HG02798 (cell line): ENCODE results near the gene LRBA.
"Not testable (repeated sequence)": the region's sequence is repeated elsewhere in the genome, so short reads cannot be mapped to it uniquely, and the experiment has no call there.

Experiments
- ATAC-seq: cut with Tn5 transposase; IDR thresholded peaks from one replicate; pipeline ENCODE4 v1.9.1; 2021; ENCODE audit warnings: mild to moderate bottlenecking; ENCODE audit not compliant: unreplicated experiment, poor library complexity

Gene LRBA

DNA sequence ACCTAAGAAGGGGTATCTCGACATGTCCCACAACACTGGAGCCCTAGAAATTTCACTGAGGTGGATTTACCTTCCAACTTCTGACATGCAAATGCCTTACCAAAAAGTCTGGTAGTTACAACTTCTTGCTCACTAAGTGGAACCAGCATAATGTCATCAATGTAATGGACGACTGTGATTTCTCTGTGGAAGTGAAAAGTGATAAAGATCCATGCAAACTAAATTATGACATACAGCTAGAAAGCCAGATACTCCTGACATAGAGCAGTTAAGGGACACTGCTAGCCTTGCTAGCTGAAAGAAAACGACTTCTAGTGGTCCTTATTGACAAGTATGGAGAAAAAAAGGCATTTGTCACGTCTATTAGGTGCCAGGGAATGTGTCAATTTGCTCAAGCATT is 242.1 kb downstream of the LRBA start:
- no peak for ATAC-seq

DNA sequence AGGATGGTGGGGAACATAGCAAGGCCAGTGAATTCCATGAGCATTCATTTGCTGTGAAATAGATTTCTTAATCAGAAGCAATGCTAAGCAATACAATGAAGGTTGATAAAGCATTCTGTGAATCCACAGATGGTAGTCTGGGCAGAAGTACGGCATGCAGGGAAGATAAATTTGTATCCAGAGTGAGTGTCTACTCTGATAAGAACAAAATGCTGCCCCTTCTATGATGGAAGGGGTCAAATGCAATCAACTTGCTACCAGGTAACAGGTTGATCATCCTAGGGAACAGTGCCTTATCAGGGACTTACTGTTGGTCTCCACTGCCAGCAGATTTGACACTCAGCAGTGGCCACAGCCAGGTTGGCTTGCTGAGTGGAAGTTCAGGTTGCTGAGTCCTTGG is 243.7 kb downstream of the LRBA start:
- no peak for ATAC-seq

DNA sequence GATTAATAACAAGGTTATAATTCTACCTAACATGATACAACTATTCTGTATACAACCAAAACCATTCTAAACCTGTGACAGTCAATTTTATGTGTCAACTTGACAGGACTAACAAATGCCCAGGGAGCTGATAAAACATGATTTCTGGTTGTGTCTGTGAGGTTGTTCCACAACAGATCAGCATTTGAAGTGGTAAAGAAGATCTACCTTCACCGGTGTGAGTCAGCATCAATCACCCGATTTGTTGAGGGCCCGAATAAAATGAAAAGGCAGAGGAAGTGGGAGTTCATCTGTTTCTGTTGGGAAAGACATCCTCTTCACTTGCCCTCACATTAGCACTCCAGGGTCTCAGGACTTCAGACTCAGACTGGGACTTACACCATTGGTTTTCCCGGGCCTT is 245.2 kb downstream of the LRBA start:
- no peak for ATAC-seq

DNA sequence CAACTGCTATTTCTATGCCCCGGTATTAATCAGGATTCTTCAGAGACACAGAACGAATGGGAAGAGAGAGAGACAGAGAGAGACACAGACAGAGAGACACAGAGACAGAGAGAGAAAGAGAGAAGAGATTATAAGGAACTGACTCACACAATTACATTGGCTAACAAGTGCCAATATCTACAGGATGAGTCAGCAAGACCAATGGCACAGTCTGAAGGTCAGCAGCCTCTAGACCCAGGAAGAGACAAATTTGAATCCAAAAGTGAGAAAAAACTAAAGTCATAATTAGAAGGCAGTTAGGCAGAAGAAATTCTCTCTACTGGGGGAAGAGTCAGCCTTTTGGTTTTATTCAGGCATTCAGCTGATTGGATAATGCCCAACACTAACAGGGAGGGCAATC is 245.8 kb downstream of the LRBA start:
- ATAC-seq = no peak

DNA sequence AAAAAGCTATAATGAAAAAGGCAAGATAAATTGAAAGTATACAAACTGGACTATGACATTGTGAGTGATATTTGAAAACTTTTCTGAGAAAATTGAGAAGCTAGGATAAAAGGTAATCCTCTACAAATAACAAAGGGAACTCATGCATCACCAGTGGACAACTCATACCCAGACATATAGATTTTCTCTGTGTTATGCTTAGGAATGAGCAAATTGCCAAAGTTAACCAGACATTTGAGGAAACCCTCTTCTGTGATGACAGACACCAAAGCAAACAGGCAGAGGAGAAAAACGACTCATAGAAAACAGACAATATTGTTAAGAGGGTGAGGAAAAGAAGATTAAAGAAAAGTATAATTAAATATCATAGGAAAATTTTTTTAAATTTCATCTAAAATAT is 246.6 kb downstream of the LRBA start:
- ATAC-seq = no peak

DNA sequence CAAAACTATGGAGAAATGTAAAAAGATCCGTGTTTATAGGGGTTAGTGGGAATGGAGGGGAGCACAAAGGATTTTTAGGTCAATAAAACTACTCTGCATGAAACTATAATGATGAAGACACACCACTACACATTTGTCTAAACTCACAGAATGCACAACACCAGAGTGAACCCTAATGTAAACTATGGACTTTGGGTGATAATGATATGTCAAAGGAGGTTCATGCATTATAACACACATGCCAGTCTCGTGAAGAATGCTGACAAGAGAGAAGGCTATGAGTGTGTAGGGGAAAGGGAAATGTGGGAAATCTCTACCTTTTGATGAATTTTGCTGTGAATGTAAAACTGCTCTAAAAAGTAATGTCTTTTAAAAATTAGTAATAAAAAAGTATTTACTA is 249.9 kb downstream of the LRBA start:
- ATAC-seq = no peak

DNA sequence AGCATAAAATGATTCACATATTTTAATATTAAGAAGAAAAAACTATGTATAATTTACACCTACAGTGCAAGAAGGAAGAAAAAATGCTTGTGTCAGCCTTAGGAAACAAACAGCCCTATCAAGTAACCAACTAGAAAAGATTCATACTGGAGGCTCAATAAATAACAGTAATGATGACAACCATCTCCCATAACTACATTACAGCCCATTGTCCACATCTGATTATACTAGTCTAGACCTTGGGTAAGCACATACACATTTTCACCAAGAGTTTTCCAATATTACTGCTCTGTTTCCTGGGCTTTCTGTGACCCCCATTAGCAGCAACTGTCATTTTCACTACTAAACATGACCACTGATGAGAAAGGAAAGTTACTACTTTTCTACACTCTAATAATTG is 263.4 kb downstream of the LRBA start:
- ATAC-seq = no peak

DNA sequence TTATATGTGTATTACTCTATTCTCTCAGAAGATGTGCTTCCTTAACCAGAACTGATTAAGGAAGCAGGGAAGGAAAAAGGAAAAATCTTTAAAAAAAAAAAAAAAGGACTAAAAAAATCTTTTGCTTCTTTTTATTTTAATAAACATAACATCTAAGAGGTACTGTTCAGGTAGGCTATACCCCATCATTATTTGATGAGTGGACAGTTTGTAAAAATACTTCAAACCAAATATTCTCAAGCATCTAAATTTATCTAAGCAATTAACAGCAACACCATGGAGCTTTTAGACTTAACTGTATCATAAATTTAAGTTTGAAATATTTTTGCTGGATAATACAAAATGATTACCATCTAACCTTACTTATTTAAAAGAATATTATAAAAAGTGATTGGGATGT is 264.3 kb downstream of the LRBA start:
- ATAC-seq = no peak

DNA sequence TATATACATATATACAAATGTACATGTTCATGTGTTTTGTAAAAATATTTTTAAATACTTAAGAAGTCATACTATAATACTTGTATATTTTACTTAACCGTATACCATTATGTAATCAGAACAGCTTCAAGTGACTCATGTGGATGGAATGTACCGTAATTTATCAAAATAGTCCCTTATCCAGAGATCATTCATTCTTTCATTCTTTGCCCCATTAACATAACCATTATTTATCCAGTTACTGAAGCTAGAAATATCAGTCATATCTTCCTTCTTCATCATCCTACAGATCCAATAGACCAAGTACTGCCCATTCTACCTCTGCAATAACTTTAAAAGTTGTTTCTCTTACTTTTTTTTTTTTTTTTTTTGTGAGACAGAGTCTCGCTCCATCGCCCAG is 268.9 kb downstream of the LRBA start:
- no peak for ATAC-seq

DNA sequence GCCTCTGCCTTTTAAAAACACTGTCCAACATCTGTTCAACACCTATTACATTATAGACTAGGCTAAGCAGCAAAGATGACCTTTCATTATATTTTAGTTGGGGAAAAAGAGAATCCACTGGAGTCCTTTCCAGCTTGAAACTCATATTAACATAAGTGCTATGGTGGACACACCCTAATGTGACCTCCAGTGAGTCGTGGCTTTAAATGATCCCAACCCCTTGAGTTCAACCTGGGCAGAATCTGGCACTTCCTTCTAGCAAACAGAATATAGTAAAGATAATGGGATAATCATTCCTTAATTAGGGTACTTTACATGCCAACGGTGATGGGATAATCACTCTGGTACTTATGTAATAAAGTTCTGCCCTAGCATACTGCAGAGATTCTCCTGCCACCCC is 270.5 kb downstream of the LRBA start:
- no peak for ATAC-seq

DNA sequence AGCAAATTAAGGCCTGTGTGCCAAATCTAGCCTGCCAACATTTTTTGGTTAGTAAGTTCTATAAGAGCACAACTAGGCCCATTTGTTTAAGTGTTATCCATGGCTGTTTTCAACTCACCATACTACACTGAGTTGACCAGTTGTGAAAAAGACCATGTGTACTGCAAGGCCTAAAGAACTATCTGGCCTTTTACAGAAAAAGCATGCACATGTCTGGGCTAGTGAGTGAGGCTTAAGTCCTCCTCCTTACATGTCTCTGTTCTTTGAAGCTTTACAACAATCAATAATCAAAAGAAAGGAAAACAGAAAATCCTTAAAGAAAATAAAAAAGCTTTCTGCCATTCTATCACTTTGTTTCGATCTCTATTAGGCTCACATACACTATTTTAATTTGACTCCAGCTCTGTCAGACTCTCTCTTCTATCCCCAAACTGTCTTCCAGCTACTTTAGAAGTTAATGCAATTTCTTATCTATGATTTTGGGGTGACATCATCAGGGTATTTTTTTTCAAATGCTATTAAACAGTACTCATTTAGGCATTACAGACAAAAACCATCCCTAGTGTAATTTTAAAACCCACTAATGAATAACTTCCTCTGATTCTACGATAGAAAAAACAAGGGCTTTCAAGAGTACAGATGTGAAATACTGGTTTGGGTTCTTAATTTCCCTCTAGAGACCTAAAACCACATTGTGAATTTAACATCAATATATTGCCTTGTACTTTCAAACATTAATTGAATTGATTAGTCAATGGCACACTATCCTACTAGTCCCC is 271.3 kb downstream of the LRBA start:
- ATAC-seq = no peak

DNA sequence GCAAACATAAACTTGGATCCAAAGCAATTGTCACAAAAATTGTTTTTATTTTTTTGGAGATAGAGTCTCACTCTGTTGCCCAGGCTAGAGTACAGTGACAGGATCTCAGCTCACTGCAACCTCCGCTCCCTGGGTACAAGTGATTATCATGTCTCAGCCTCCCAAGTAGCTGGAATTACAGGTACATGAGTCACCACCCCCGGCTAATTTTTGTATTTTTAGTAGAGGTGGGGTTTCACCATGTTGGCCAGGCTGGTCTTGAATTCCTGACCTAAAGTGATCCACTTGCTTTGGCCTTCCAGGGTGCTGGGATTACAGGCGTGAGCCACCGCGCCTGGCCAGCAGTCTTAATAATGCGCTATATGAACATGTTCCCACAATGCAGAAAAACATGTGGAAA is 272.2 kb downstream of the LRBA start:
- not testable (repeated sequence) for ATAC-seq

DNA sequence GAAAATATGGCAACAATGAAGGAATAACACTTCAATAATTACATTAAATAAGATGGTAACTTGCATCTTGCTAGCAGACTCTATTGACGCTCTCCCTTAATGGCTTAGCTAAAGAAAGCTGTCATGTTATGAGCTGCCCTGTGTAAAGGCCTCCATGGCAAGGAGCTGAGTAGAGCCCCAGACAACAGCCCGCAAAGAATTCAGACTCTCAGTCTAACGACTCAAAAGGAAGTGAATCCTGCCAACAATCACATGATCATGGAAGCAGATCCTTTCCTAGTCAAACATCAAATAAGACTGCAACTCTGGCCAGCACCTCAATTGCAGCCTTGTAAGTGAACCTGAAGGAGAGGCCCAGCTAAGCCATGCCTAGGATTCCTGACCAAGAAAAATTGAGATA is 275.5 kb downstream of the LRBA start:
- no peak for ATAC-seq

DNA sequence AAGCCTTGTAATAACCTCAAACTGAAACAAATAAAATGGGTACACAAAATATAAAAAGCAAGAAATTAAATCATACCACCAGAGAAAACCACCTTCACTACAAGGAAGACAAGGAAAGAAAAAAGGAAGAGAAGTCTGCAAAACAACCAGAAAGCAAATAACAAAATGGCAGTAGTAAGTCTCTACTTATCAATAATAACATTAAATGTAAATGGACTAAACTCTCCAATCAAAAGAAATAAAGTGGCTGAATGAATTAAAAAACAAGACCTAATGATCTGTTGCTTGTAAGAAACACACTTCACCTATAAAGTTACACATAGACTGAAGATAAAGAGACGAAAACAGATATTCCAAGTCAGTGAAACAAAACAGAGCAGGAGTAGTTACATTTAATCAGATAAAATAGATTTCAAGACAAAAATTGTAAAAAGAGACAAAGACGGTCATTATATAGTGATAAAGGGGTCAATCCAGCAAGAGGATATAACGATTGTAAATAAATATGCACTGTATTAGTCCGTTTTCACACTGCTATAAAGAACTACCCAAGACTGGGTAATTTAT is 289.0 kb downstream of the LRBA start:
- ATAC-seq = no peak

DNA sequence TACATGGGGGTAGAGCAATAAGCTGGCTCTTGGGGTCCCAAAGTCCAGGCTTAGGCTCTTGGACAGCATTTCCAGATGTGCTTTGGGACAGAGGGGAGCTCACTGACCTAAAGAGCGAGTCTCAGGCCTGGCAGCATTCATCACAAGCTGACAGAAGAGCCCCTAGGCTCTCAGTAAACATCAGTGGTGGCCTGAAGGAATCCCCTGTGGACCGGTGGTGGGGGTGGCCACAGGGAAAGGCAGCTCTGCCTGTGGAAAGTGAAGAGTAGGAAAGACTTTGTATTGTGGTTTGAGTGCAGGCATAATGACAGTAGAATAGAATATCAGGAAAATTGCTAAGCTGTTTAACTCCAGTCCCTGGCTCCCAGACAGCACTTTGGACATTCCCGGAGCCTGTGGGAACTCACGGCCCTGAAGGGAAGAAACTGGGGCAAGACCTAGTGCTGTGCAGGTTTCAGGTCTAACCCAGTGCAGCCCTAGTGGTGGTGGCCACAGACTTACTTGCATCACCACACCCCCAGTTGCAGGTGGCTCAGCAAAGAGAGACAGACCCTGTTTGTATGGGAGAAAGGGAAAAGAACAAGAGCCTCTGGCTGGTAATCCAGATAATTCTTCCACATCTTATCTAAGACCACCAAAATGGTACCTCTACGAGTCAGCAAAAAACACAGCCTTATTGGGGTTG is 291.2 kb downstream of the LRBA start:
- ATAC-seq = no peak

DNA sequence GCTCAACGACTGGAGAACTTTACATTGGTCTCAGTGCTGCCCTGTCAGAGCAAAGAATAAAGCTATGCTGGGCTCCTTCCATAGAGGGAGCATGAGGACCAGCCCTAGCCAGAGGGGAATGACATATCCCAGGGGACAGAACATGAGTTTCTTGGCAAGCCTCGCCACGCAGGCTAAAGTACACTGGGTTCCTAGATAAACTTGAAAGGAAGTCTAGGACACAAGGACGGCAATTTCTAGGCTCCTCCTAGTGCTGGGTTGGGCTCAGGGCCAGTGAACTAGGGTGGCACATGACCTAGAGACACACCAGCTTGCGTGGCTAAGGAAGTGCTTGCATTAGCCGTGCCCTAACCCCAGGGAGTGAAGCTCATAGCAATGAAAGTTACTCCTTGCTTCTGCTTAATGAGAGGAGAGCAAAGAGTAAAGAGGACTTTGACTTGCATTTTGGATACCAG is 292.1 kb downstream of the LRBA start:
- no peak for ATAC-seq

DNA sequence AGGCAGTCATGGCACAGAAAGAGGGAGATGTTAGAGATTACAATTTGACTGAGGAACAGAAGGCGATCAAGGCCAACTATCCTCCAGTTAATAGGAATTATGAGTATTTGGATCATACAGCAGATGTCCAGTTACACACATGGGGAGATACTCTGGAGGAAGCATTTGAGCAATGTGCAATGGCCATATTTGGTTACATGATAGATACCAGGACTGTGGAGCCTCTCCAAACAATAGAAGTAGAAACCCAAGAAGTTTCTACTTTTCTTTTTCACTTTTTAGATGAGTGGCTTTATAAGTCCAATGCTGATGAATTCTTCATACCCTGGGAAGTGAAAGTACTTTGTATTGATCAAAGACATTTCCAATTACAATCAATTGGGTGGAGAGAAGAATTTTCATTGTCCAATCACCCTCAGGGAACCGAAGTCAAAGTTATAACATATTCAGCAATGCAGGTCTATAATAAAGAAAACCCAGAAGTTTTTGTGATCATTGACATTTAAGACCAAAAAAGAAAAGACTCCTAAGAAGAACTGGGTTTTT is 294.0 kb downstream of the LRBA start:
- peak; percentile 43 for ATAC-seq

DNA sequence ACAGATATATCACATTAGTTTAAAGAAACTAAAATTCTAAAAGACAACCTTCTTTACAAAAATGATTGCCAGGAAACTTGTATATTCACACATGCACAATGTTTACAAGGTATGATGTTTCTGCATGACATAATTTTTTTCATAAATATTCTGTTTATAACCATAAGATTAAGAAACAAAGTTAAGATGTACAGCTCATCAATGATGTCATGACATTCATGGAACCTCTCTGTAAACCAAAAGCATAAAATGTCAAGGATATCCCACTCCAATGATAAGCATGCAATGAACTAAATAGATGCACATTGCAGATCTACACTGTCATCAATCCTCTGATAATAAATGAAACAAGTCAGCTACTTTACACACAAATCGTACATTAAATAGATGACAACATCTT is 297.1 kb downstream of the LRBA start:
- ATAC-seq = no peak

DNA sequence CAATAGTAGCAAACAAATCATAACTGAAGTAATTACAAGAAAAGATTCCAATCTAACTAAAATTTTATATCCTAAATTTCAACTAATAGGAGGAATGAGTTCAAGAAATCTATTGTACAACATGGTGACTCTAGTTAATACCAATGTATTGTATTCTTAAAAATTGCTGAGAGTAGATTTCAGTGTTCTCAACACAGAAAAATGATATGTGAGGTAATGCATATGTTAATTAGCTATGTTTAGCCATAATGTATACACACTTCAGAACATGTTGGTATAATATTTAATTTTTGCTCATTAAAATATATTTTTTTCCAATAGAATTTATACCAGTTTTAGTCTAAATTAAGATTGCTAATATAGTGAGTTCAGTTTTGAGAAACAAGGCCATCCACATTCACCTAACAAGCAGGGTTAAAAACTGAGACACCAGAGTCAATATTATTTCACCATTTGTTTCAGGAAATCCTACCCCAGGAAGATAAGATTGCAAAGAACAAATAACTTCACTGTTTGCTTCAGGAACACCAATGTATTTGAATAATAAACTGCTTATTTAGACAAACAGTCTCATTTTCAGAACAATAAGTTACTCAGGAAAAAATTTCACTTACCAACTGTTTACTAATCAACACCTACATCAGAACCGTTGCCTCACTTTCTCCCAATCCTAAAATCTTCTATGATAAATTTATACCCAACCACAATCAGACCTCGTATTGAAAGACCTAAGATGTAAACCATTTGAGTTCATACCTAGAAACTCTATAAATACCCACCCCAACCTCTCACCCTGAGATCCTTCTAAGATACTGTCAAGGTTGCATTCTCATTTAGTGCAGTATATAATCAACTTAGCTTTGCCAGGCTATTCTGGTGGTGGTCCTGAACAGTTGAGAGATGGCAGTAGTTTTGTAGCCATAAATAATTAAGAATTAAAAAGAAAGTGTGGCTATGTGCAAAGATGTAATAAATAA is 300.3 kb downstream of the LRBA start:
- ATAC-seq = no peak

DNA sequence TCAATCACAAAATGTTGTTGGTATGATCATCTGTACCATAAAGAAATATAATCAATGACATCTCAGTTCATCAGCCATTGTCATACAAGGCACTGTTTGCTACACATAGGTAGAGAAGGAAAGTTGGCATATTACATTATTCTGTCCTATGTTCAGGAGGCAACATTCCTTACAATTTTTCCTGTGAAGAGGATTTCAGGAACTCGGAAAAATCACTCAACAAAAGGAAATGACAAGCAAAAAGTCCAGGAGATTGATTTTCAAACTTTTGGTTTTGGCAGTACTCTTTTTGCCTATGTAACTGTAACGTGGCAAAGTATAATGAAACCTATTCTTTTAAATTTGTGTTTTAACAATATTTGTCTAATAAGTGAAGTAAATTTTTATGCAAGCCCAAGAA is 301.8 kb downstream of the LRBA start:
- no peak for ATAC-seq
